ENCODE measurements around the gene LRMDA. TPM values are rescaled to one million over a fixed set of nuclear protein-coding genes. Genes with fewer than 3 reads are reported as not detected.

The LRMDA gene
- total RNA-seq, 1 donor from 2014 or later, result not detected

DNA sequence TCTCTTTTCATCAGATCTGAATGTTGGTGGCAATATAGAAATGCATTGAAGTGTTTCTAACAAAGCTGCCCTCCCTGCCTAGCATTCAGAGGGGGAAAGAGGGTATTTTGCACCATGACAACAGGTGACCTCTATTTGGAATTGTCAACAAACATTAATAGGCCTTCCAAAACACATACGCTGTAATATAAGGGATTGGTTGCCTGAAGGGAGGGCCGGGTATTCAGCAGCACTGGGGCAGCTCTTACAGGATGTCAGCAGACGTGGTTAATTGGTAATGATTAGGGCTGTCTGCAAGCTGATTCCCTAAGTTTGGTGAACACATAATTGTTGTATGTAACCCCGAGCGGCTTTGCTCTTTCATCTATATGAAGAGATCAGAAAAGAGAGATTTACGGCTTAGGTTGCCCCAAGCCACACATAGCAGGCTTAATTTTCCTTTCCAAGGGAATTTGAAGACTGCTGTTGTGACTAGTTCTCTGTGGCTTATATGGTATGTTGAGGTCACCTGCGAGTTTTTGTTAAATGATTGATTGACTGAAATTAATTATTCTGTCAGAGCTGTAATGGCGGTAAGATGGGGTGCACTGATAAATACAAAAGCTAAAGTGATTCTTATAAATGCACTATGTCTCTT lies 759.3 kb downstream of the LRMDA start:
- Mint-ChIP-seq H3K4me1 (no peaks in the 10 kb centered on the region), H3K36me3 (ENCODE audit: low read depth) (no peaks in the 10 kb centered on the region), H3K4me3 (no peak overlapping the region), H3K9me3 (no peaks in the 10 kb centered on the region), H3K27me3 (no peaks in the 10 kb centered on the region), H3K27ac (no peak overlapping the region)
- no peak for DNase-seq
- intact Hi-C loops (cut with micrococcal nuclease), result no loop called here

DNA sequence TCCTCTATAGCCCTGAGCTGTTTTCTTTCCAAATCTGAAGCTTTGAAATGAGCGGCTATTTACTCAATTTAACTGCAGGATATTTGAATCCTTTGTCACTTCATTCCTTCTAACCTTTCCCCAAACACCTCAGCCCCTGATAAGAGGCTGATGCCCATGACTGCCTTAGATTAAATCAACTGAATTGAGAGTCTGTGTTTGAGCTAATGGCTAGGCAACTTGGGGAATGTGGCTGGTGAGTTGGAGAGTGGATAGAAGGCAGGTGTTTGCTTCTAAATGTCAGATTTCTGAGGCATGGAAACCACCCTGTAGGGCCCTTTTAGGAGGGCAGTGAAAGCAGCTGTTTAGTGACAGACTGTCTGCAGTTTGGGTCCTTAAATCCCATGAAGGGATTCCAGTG lies 759.9 kb downstream of the LRMDA start:
- intact Hi-C loops (cut with micrococcal nuclease), result no loop called here
- Mint-ChIP-seq H3K4me3 (no peak overlapping the region), H3K9me3 (no peaks in the 10 kb centered on the region), H3K4me1 (no peaks in the 10 kb centered on the region), H3K27me3 (no peaks in the 10 kb centered on the region), H3K27ac (no peak overlapping the region), H3K36me3 (ENCODE audit: low read depth) (no peaks in the 10 kb centered on the region)
- DNase-seq, result no peak

DNA sequence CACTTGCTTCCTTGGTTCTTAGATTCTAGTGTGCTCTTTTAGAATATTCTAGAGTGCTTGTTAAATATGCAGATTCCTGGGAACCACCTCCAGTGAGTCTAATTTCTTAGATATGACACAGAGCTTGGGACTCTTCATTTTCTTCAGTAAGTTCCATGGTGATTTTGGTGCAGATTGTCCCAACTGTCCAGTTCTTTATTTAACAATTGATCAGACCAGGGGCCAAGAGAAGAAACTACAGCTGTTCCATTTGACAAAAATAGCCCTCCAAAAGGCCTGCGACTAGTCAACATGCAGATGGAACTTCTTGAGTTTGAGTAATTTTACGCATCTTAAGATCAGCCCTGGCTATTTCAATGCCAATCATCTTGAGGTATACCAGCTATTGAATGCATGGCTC lies 760.7 kb downstream of the LRMDA start:
- Mint-ChIP-seq H3K4me1 (no peaks in the 10 kb centered on the region), H3K27ac (no peak overlapping the region), H3K9me3 (no peaks in the 10 kb centered on the region), H3K36me3 (ENCODE audit: low read depth) (no peaks in the 10 kb centered on the region), H3K27me3 (no peaks in the 10 kb centered on the region), H3K4me3 (no peak overlapping the region)
- DNase-seq, result no peak
- intact Hi-C loops (cut with micrococcal nuclease), result no loop called here

DNA sequence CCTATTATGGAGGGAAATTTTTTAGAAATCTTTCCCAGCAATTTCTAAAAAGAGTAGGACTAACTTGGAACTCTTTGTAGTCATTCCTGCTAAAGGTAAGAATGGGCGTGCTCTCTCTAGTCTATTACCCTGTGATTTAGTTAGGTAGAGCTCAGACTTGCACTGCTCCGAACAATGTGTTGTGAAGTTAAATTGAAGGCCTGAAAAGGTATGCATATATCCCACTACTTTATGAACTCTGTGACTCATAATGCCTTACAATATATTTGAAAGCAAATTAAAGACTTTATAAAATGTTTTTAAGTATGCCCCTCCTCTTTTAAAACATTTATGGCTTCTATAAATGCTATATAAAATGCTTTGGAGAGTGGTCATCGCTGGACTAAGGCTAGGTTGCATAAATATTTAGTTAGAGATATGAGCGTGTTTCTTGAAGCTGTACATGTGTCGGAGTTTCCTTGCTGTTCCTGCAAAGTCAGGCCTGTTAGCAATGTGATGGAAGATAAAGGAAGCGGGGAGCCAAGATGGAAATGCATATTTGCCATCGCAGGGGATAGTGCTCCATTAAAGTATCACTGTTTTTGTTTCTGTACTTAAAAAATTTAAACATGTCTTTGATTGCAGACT lies 761.4 kb downstream of the LRMDA start:
- no peak overlapping the region for H3K27ac Mint-ChIP-seq
- no peaks in the 10 kb centered on the region for H3K4me1 Mint-ChIP-seq
- no peaks in the 10 kb centered on the region for H3K27me3 Mint-ChIP-seq
- no peaks in the 10 kb centered on the region for H3K36me3 Mint-ChIP-seq (ENCODE audit: low read depth)
- DNase-seq, result no peak
- H3K4me3 Mint-ChIP-seq, result no peak overlapping the region
- H3K9me3 Mint-ChIP-seq, result no peaks in the 10 kb centered on the region
- intact Hi-C loops (cut with micrococcal nuclease), result no loop called here

DNA sequence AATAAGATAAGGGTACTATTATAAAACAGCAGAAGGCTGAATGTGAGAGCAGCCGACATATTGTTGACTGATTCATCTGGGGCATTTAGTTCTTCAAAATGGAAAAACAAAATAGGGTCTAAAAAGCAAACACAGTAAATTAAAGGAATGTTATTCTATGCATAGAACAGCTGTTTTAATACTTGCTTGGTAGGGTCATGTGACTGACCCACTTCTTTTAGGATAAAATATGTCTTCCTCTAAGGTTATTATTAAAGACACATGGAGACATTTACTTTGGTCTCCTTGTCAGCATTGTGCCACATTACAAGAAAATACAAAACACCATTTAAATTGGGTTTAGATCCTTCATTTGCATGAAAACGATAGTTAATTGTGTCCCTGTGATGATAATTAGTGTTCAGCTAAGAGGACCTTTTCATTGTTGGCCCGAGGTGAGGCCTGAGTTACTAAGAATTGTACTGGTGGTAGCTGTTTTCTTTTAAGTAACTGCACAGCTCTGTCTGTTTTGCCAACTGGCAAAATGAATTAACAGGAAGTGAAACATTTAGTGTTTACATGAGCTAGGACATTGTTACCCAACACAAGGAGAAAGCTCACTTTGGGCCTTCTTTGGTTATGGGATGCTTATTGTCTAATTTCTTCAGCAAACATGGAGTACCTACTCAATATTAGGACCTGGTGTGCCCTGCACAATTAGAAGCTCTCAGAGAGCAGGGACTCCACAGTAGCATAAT lies 764.4 kb downstream of the LRMDA start:
- intact Hi-C loops (cut with micrococcal nuclease), result no loop called here
- no peak overlapping the region for H3K27ac Mint-ChIP-seq
- no peaks in the 10 kb centered on the region for H3K9me3 Mint-ChIP-seq
- H3K4me3 Mint-ChIP-seq, result no peak overlapping the region
- no peaks in the 10 kb centered on the region for H3K36me3 Mint-ChIP-seq (ENCODE audit: low read depth)
- H3K27me3 Mint-ChIP-seq, result no peaks in the 10 kb centered on the region
- H3K4me1 Mint-ChIP-seq, result no peaks in the 10 kb centered on the region
- DNase-seq, result no peak

DNA sequence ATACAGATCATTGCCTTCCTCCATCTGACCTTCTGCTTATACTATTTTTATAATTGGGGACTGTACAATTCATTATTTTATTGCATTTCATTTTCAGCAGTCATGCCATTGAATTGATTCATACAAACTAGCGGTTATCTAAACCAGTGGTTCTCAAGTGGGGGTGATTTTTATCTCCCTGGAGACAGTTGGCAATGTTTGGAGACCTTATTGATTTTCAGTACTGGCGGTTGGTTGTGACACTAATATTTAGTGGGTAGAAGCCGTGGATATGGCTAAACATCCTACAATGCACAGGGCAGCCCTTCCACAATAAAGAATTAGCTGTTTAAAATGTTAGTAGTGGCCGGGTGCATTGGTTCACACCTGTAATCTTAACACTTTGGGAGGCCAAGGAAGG lies 765.9 kb downstream of the LRMDA start:
- Mint-ChIP-seq H3K27ac (no peak overlapping the region), H3K36me3 (ENCODE audit: low read depth) (no peaks in the 10 kb centered on the region), H3K27me3 (no peaks in the 10 kb centered on the region), H3K4me1 (no peaks in the 10 kb centered on the region), H3K9me3 (no peaks in the 10 kb centered on the region), H3K4me3 (no peak overlapping the region)
- DNase-seq, result no peak
- intact Hi-C loops (cut with micrococcal nuclease), result no loop called here

DNA sequence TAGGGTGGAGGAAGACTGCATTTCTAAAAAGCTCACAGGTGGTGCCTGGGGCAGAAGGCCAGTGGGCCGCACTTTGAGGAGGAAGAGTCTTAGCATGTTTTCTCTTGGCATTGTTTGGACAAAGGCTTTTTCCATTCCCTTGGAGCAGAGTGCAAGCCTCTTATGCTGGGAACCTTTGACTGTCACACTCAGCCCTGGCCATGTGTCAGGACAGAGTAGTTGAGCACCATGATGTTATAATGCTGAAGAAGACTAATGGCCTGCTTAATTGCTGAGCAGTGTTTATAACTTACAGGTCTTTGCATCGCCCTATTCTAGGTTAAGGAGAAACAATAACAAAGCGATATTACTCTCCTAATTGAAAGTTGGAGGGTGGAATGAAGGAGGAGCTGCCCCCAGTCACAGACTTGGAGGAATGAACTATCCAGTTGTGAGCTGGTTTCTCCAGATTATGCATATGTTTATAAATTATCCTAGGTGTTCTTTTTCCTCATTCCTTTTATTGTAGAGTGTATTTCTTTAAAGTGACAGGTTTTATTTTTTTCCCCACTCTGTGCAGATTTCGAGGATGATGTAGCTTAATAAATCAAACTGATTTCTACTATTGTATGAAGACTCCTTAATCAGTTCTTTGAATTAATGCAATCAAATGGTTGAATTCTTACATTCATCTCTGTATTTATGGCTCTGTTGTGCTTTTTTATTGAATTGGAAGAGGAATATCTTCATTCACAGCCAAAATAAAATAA lies 767.0 kb downstream of the LRMDA start:
- H3K4me1 Mint-ChIP-seq, result no peaks in the 10 kb centered on the region
- DNase-seq, result no peak
- no peaks in the 10 kb centered on the region for H3K27me3 Mint-ChIP-seq
- H3K27ac Mint-ChIP-seq, result no peak overlapping the region
- no peak overlapping the region for H3K4me3 Mint-ChIP-seq
- H3K36me3 Mint-ChIP-seq (ENCODE audit: low read depth), result no peaks in the 10 kb centered on the region
- intact Hi-C loops (cut with micrococcal nuclease), result no loop called here
- H3K9me3 Mint-ChIP-seq, result no peaks in the 10 kb centered on the region

DNA sequence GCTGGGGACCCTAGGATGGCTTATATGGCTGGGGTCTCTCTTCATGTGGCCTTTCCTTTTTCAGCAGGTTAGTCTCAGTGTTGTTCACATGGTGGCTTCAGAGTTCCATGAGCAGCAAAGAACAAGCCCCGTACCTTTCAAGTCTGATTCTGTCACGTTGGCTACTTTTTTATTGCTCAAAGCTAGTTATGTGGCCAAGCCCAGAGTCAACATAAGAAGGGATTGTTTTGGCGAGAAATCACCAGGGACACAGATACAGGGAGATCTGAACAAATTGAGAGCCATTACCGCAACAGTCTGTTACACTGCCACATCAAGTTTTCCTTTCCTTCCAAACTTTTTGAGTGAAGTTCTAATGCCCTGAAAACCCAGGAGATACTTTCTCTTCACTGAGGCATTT lies 770.5 kb downstream of the LRMDA start:
- DNase-seq, result no peak
- Mint-ChIP-seq H3K4me1 (no peaks in the 10 kb centered on the region), H3K27me3 (no peaks in the 10 kb centered on the region), H3K36me3 (ENCODE audit: low read depth) (no peaks in the 10 kb centered on the region), H3K4me3 (no peak overlapping the region), H3K27ac (no peak overlapping the region), H3K9me3 (no peaks in the 10 kb centered on the region)
- intact Hi-C loops (cut with micrococcal nuclease), result no loop called here

DNA sequence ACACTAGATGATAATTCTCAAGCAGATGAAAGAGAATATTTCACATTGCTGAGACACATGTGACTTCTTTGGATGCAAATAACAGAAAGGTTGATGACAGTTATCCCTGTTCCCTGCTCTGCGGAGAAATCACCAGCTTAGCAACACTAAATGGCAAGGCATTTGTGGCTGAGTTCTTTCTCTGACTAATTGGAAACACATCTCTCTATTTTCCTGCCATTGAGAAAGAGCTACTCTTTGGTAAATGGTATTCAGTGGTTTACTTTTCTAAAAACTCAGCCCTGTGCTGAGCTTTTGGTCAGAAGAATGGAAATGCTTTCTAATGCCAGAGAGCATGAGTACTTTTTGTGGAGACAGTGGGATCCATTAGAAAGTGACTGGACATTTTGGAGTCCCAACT lies 771.4 kb downstream of the LRMDA start:
- Mint-ChIP-seq H3K4me3 (no peak overlapping the region), H3K27ac (no peak overlapping the region), H3K9me3 (no peaks in the 10 kb centered on the region), H3K4me1 (no peaks in the 10 kb centered on the region), H3K27me3 (no peaks in the 10 kb centered on the region), H3K36me3 (ENCODE audit: low read depth) (no peaks in the 10 kb centered on the region)
- DNase-seq, result no peak
- intact Hi-C loops (cut with micrococcal nuclease), result no loop called here

DNA sequence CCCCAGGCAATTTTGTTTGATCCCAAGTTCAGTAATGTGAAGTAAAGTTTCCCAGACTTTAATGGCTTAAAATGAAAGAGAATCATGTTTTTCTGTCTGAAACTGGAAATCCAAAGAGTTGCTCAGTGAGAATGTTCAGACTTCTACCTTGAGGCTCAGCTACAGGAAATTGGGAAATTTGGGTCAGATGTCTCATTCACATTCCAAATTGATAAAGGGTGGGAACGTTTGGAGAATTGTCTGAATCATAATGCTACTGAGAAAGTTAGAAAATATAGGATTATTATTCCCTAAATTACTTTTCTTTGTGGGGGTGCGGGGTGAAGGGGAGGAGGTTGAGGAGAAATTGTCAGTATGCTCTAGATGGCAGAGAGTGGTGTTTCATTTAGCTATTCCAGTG lies 773.9 kb downstream of the LRMDA start:
- no peak for DNase-seq
- no peak overlapping the region for H3K27ac Mint-ChIP-seq
- intact Hi-C loops (cut with micrococcal nuclease), result no loop called here
- no peaks in the 10 kb centered on the region for H3K9me3 Mint-ChIP-seq
- no peaks in the 10 kb centered on the region for H3K36me3 Mint-ChIP-seq (ENCODE audit: low read depth)
- H3K27me3 Mint-ChIP-seq, result no peaks in the 10 kb centered on the region
- no peaks in the 10 kb centered on the region for H3K4me1 Mint-ChIP-seq
- H3K4me3 Mint-ChIP-seq, result no peak overlapping the region

DNA sequence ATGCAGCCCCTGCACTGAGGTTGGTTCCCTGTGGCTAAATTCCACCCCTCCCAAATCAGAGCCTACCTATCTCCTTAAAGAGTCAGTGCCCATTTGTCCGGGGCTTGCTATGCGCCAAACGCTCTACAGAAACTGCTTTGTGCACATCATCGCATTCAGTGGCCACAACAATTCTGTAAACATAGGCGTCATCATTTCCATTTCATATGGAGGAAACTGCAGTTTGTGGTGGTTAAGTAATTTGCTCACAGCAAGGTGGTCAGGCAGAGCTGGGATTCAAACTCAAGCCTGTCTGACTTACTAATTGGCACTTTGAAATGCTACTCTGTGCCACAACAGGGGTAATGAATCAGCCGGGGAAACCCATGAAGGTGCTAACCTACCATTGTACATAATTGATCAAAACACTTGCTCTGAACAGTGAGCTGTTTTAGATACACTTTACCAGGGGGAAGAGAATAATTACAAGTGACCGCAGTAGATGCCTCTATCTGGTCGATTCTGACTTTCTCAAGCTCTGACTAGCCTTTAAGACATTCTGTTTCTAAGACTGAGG lies 775.5 kb downstream of the LRMDA start:
- Mint-ChIP-seq H3K9me3 (no peaks in the 10 kb centered on the region), H3K4me3 (no peak overlapping the region), H3K27me3 (no peaks in the 10 kb centered on the region), H3K27ac (no peak overlapping the region), H3K36me3 (ENCODE audit: low read depth) (no peaks in the 10 kb centered on the region), H3K4me1 (no peaks in the 10 kb centered on the region)
- no peak for DNase-seq
- intact Hi-C loops (cut with micrococcal nuclease), result no loop called here

DNA sequence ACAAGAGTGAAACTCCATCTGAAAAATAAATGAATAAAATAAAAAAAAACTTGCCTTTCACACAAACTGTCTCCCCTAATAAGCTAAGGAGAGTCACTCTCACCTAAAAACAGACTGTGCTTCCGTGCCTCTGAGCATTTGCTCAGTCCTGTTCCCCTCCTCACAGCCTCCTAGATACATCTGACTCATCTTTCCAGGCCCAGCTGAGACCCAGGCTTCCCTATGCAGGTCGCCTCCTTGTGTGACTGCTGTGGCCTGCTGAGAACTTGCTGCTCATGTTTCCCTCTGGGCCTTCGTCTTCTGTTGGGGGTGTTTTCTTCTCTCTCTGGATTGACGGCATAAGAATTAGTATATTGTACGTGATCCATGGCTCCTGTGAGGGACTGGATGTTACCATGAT lies 777.7 kb downstream of the LRMDA start:
- Mint-ChIP-seq H3K4me1 (no peaks in the 10 kb centered on the region), H3K9me3 (no peaks in the 10 kb centered on the region), H3K36me3 (ENCODE audit: low read depth) (no peaks in the 10 kb centered on the region), H3K27ac (no peak overlapping the region), H3K4me3 (no peak overlapping the region), H3K27me3 (no peaks in the 10 kb centered on the region)
- DNase-seq, result no peak
- intact Hi-C loops (cut with micrococcal nuclease), result no loop called here

DNA sequence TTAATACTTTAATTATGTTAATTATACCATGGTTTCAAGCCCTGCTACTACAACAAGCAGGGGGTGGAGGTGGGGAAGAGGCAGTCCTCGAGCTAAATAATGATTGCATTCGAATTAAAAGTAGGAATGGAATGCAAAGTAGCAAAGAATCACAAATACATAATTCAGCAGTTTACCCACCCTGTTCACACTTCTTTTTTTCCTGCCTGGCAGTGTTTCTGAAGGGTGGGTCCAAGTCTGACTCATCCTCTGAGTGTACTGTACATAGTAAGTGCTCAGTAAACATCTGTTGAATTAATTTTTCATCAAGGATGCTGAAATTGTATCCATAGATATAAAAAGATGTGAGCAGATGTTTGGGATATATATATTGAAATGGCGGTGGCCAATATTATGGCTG lies 778.8 kb downstream of the LRMDA start:
- Mint-ChIP-seq H3K27me3 (no peaks in the 10 kb centered on the region), H3K4me1 (no peaks in the 10 kb centered on the region), H3K36me3 (ENCODE audit: low read depth) (no peaks in the 10 kb centered on the region), H3K4me3 (no peak overlapping the region), H3K27ac (no peak overlapping the region), H3K9me3 (no peaks in the 10 kb centered on the region)
- DNase-seq, result no peak
- intact Hi-C loops (cut with micrococcal nuclease), result no loop called here

DNA sequence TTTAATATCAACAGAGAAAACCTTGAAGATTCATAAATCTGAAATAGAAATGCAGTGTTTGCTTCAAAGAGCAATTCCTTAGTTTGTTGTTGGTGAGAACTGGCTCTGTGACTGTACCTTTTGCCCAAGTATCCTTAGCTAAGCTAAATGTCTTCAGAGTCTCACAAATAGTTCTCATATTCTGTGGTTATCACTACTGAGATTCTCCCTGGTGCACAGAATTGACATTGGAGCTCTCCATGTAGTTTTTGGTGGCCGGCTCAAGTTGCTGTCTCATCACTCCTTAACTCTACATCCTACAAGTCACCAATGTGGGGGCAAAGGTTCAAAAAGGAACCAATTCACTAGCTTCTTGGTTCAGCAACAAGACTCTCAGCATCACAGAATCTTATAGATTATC lies 780.3 kb downstream of the LRMDA start:
- DNase-seq, result no peak
- H3K36me3 Mint-ChIP-seq (ENCODE audit: low read depth), result no peaks in the 10 kb centered on the region
- intact Hi-C loops (cut with micrococcal nuclease), result no loop called here
- H3K4me1 Mint-ChIP-seq, result no peaks in the 10 kb centered on the region
- no peaks in the 10 kb centered on the region for H3K9me3 Mint-ChIP-seq
- no peak overlapping the region for H3K4me3 Mint-ChIP-seq
- no peak overlapping the region for H3K27ac Mint-ChIP-seq
- no peaks in the 10 kb centered on the region for H3K27me3 Mint-ChIP-seq
